A549 (cell line): ENCODE data around the gene MYBPC2. TPM values are rescaled to one million over a fixed set of nuclear protein-coding genes. Genes with fewer than 3 reads are reported as not detected.

Source experiments
- ATAC-seq, 2 experiments: fragments of 200-7000 bp in 1 of 2; fragments of >200 bp in 1 of 2; cut with Nextera tagmentation in 1 of 2; cut with Tn5 transposase in 1 of 2; 3 replicates each; pipeline versions ENCODE4 v1.8.0 to v1.9.1; 2018 to 2020; ENCODE audit warnings: mild to moderate bottlenecking in 1 of 2, moderate library complexity in 1 of 2
- CTCF ChIA-PET: fragments of 300-600 bp; sonication (Branson Sonifier 250); formaldehyde crosslinking; extraction: SDS; loops from one replicate; lab custom pipeline; 2021; ENCODE audit warnings: antibody characterized with exemption, inconsistent platforms; lab: Yijun Ruan, JAX
- POLR2A ChIA-PET: fragments of 350-600 bp; formaldehyde crosslinking; extraction: SDS; loops from one replicate; lab custom pipeline; 2021; ENCODE audit warnings: antibody characterized with exemption, inconsistent platforms; lab: Yijun Ruan, JAX
- DNase-seq, 2 experiments: peaks; one replicate each; pipeline versions ENCODE4 v3.0.0 to v3.0.0-alpha.2; 2011 to 2016; ENCODE audit warnings: low read depth in 1 of 2, low spot score in 1 of 2
- FAIRE-seq: peaks from 2 replicates; lab custom pipeline; 2011; peaks lifted over from hg19 to GRCh38; lab: Jason Lieb, UNC
- H3K27ac ChIP-seq, 2 experiments: fragments of >200 bp; sonication (Bioruptor Twin); formaldehyde crosslinking; 3 replicates each; pipeline ENCODE4 v1.5.1; 2016 to 2017
- H3K4me1 ChIP-seq: fragments of >200 bp; sonication (Bioruptor Twin); formaldehyde crosslinking; 3 replicates; pipeline ENCODE4 v1.6.1; 2016
- H3K4me2 ChIP-seq: fragments of >200 bp; sonication (Bioruptor Twin); formaldehyde crosslinking; 3 replicates; pipeline ENCODE4 v1.6.1; 2016
- H3K4me3 ChIP-seq: fragments of >200 bp; sonication (Bioruptor Twin); formaldehyde crosslinking; 3 replicates; pipeline ENCODE4 v1.5.1; 2016
- H3K9me3 ChIP-seq: fragments of >200 bp; sonication (Bioruptor Twin); formaldehyde crosslinking; 3 replicates; pipeline ENCODE4 v1.6.1; 2016
- CBX2 ChIP-seq: fragments of 200-600 bp; sonication (generic); IDR thresholded peaks from 2 replicates; pipeline ENCODE4 v1.6.1; 2016; ENCODE audit warnings: low read depth, mild to moderate bottlenecking, borderline replicate concordance
- CBX8 ChIP-seq: fragments of 200-600 bp; sonication (generic); IDR thresholded peaks from 2 replicates; pipeline ENCODE4 v1.6.1; 2016
- CHD2 ChIP-seq: fragments of 150-350 bp; IDR thresholded peaks from 2 replicates; pipeline ENCODE4 v1.6.1; 2014; ENCODE audit warnings: low read length; ENCODE audit not compliant: partially characterized antibody
- ESRRA ChIP-seq: fragments of 150-350 bp; IDR thresholded peaks from 2 replicates; pipeline ENCODE4 v1.6.1; 2014; ENCODE audit warnings: mild to moderate bottlenecking, low read length, borderline replicate concordance
- HDAC2 ChIP-seq: fragments of 200-600 bp; sonication (generic); IDR thresholded peaks from 2 replicates; pipeline ENCODE4 v1.6.1; 2016
- HOXB13 ChIP-seq: fragments of 250-450 bp; sonication (Bioruptor Pico); IDR thresholded peaks from 2 replicates; pipeline ENCODE4 v1.5.0; 2020; ENCODE audit warnings: low read depth, mild to moderate bottlenecking, moderate library complexity
- JUNB ChIP-seq: fragments of >200 bp; sonication (Bioruptor Twin); formaldehyde crosslinking; IDR thresholded peaks from 2 replicates; pipeline ENCODE4 v1.6.1; 2016
- KDM5A ChIP-seq: fragments of 200-600 bp; sonication (generic); IDR thresholded peaks from 2 replicates; pipeline ENCODE4 v1.6.1; 2016; ENCODE audit warnings: antibody characterized with exemption, mild to moderate bottlenecking
- MAX ChIP-seq: IDR thresholded peaks from 2 replicates; pipeline ENCODE4 v1.6.1; 2012
- NFE2L2 ChIP-seq: fragments of 150-350 bp; conservative IDR thresholded peaks from 2 replicates; pipeline ENCODE4 v1.6.1; 2014; ENCODE audit warnings: low read length
- RAD21 ChIP-seq, 2 experiments: fragments of >200 bp in 1 of 2; sonication (Bioruptor Twin) in 1 of 2; formaldehyde crosslinking in 1 of 2; IDR thresholded peaks in 1 of 2; conservative IDR thresholded peaks in 1 of 2; 2 replicates in 1 of 2; 3 replicates in 1 of 2; pipeline ENCODE4 v1.6.1; 2012 to 2018; ENCODE audit warnings: inconsistent platforms in 1 of 2
- RCOR1 ChIP-seq: fragments of 150-350 bp; IDR thresholded peaks from 2 replicates; pipeline ENCODE4 v1.6.1; 2014; ENCODE audit warnings: antibody characterized with exemption, low read length, low read depth
- REST ChIP-seq: fragments of 200-600 bp; sonication (generic); IDR thresholded peaks from 2 replicates; pipeline ENCODE4 v1.6.1; 2016; ENCODE audit warnings: antibody characterized with exemption, mild to moderate bottlenecking, moderate library complexity
- RNF2 ChIP-seq: fragments of 200-600 bp; sonication (generic); IDR thresholded peaks from 2 replicates; pipeline ENCODE4 v1.6.1; 2016; ENCODE audit warnings: low read depth, mild to moderate bottlenecking, antibody characterized with exemption, moderate library complexity, borderline replicate concordance
- SMC3 ChIP-seq: fragments of >200 bp; sonication (Bioruptor Twin); formaldehyde crosslinking; IDR thresholded peaks from 3 replicates; pipeline ENCODE4 v1.6.1; 2018; ENCODE audit warnings: inconsistent platforms
- TFCP2L1 ChIP-seq: fragments of 250-450 bp; sonication (Bioruptor Pico); IDR thresholded peaks from 2 replicates; pipeline ENCODE4 v1.5.0; 2021; ENCODE audit warnings: mild to moderate bottlenecking
- TP53 ChIP-seq: fragments of 250-450 bp; sonication (Bioruptor Pico); IDR thresholded peaks from 2 replicates; pipeline ENCODE4 v1.5.0; 2021; ENCODE audit warnings: mild to moderate bottlenecking, moderate library complexity
- WGBS: methylation state at CpG from one replicate; pipeline ENCODE4 v1.1.6; 2017; ENCODE audit errors: missing lambda C conversion rate; 5-methylcytosine and 5-hydroxymethylcytosine counted together
- polyA plus RNA-seq, 4 experiments: library from polyadenylated mRNA; depleted of rRNA in 3 of 4; stranded (reverse); fragments of >200 nt; fragmentation: RNase III in 1 of 4; extraction: RNeasy Plus Mini Kit Qiagen cat#74134 plus additional on column Dnase treatment in 1 of 4; gene quantifications; 2 replicates in 3 of 4; 3 replicates in 1 of 4; pipeline ENCODE4 v1.2.3, GENCODE V29; 2011 to 2017
- TF ChIP-seq, protein P1 (sequence below): fragments of >200 bp; sonication (Bioruptor Twin); formaldehyde crosslinking; IDR thresholded peaks from 2 replicates; pipeline ENCODE4 v1.6.1; 2016
- TF ChIP-seq, protein P2 (sequence below): fragments of 150-350 bp; IDR thresholded peaks from 2 replicates; pipeline ENCODE4 v1.6.1; 2014; ENCODE audit warnings: low read depth, mild to moderate bottlenecking, low read length

Gene MYBPC2
- polyA plus RNA-seq, 2 of the 4 experiments (the other 2 are of a cell fraction), result 0.10 TPM; not detected in 1

DNA sequence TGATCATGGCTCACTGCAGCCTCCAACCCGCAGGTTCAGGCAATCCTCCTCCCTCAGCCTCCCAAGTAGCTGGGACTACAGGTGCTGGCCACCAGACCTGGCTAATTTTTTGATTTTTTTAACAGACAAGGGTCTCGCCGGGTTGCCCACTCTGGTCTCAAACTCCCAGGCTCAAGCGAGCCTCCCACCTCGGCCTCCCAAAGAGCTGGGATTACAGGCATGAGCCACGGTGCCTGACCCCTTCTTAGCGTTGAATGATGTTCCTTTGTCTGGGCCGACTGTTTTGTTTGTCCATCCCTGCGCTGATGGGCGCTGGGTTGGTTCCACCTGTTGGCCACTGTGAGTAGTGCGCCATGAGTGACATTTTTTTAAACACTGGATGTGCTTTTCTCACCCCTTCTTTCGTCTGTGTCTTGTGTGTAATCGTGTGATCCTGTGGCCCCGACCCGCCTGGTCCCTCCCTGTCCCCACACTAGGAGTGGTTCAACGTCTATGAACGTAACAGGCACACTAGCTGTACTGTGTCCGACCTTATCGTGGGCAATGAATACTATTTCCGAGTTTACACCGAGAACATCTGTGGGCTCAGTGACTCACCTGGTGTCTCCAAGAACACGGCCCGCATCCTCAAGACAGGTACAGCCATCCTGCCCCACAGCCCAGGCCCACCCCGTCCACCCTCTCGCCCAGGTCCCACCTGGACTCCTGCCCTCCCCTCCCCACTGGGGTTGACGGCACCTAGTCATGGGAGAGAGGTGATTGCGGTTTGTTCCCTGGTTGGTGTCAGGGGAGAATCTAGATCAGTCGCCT lies 28.6 kb downstream of the MYBPC2 start (continued):
- TF ChIP-seq REST, result no peak

DNA sequence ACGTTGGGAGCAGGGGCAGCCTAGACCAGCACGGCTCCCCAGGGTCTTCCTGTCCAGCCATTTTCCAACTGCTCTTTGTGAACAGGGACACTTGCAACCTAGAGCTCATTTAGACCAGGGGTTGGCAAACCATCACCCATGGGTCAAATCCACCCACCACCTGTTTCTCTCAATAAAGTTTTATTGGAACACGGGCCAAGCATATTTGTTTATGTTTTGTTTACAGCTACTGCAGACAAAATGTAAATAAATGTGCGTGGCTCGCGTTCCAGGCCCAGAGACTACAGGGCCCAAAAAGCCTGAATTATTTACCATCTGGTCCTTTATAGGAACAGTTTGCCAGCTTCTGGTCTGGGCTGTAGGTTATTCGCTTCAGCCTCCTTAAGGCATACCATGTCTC lies 30.3 kb downstream of the MYBPC2 start:
- Histone ChIP-seq H3K4me1 (peaks cover 16% of the 10 kb centered on the region), H3K4me3 (no peak overlapping the region), H3K4me2 (no peak overlapping the region), H3K9me3 (no peaks in the 10 kb centered on the region), H3K27ac (no peak overlapping the region)
- FAIRE-seq (no peak), DNase-seq (no peak), ATAC-seq (no peak)
- TF ChIP-seq TP53 (no peak), CBX2 (no peak), TFCP2L1 (CRISPR knock-in tag) (no peak), REST (no peak), ESRRA (no peak), RAD21 (conservative IDR thresholded peaks at IDR 0.05 in 1 of 2, IDR thresholded peaks at IDR 0.05 in 1 of 2) (no peak), RCOR1 (no peak), HDAC2 (no peak), NFE2L2 (no peak), MAX (no peak), RNF2 (no peak), HOXB13 (no peak), KDM5A (no peak), CBX8 (no peak), JUNB (no peak), SMC3 (no peak), CHD2 (no peak)
- TF ChIP-seq, protein P1, sequence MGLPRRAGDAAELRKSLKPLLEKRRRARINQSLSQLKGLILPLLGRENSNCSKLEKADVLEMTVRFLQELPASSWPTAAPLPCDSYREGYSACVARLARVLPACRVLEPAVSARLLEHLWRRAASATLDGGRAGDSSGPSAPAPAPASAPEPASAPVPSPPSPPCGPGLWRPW, result no peak
- TF ChIP-seq, protein P2, sequence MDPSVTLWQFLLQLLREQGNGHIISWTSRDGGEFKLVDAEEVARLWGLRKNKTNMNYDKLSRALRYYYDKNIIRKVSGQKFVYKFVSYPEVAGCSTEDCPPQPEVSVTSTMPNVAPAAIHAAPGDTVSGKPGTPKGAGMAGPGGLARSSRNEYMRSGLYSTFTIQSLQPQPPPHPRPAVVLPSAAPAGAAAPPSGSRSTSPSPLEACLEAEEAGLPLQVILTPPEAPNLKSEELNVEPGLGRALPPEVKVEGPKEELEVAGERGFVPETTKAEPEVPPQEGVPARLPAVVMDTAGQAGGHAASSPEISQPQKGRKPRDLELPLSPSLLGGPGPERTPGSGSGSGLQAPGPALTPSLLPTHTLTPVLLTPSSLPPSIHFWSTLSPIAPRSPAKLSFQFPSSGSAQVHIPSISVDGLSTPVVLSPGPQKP, result no peak
- WGBS, result 69% methylated on average over 7 of the region's 7 CpGs
- ChIA-PET POLR2A (interaction anchor here (1.4 kb wide), 1 partner anchor 94 kb away, joined by 3 read pairs; no protein-coding TSS in a partner anchor), CTCF (interaction anchor here (0.6 to 7.5 kb wide), 18 partner anchors 11 to 121 kb away, joined by 3 to 175 read pairs (median 17); partner anchors contain the start of genes EMC10 and NAPSA)
